Erythroblast (primary cell): ENCODE results near the gene FAM83D.

Experiments
- GATA1 ChIP-seq: IDR thresholded peaks from 2 replicates; pipeline ENCODE4 v1.6.1; 2011; ENCODE audit warnings: low read depth, mild to moderate bottlenecking, control low read depth, low read length, moderate library complexity
- POLR2A ChIP-seq: IDR thresholded peaks from 2 replicates; pipeline ENCODE4 v1.6.1; 2011; ENCODE audit warnings: mild to moderate bottlenecking, low read length

DNA sequence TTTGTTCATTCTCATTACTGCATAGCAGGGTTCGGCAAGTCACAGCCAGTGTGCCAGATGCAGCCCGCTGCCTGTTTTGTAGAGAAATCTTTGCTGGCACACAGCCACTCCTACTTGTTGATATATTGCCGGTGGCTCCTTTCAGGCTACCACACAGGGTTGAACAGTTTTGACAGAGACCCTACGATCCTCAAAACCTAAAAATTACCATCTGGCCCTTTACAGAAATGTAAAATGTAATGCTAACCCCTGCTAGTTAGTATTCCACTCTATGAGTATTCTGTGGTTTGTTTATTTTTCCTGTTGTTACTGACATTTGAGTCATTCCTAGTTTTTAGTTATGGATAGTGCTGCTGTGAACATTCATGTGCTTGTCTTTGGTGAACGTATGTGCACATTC is 47.4 kb downstream of the FAM83D start:
- no peak for TF ChIP-seq POLR2A
- no peak for TF ChIP-seq GATA1
